H9 (cell line): ENCODE results near the gene MYLK3. TPM values are rescaled to one million over a fixed set of nuclear protein-coding genes. Genes with fewer than 3 reads are reported as not detected.

Source experiments
- DNase-seq: peaks from one replicate; pipeline ENCODE4 v3.0.0-alpha.2; 2017
- H2AFZ ChIP-seq: one replicate; pipeline ENCODE4 v1.6.1; 2013; ENCODE audit warnings: mild to moderate bottlenecking, low read length, control low read depth, moderate library complexity
- H2AK5ac ChIP-seq: 2 replicates; pipeline ENCODE4 v1.6.1; 2013; ENCODE audit warnings: low read length, control low read depth, mixed read lengths; ENCODE audit not compliant: insufficient read length
- H2BK120ac ChIP-seq: one replicate; pipeline ENCODE4 v1.6.1; 2013; ENCODE audit warnings: low read depth, mild to moderate bottlenecking, low read length, control low read depth, inconsistent platforms; ENCODE audit not compliant: poor library complexity, severe bottlenecking
- H2BK12ac ChIP-seq: 2 replicates; pipeline ENCODE4 v1.6.1; 2013; ENCODE audit warnings: low read length, control low read depth, mixed read lengths, low read depth; ENCODE audit not compliant: insufficient read length
- H2BK15ac ChIP-seq: 2 replicates; pipeline ENCODE4 v1.6.1; 2013; ENCODE audit warnings: low read depth, low read length, control low read depth
- H2BK20ac ChIP-seq: one replicate; pipeline ENCODE4 v1.6.1; 2013; ENCODE audit warnings: low read depth, mild to moderate bottlenecking, low read length, control low read depth, inconsistent platforms; ENCODE audit not compliant: poor library complexity, severe bottlenecking
- H2BK5ac ChIP-seq: 2 replicates; pipeline ENCODE4 v1.6.1; 2013; ENCODE audit warnings: low read length, control low read depth, mixed read lengths; ENCODE audit not compliant: insufficient read length
- H3K14ac ChIP-seq: 2 replicates; pipeline ENCODE4 v1.6.1; 2013; ENCODE audit warnings: low read length, control low read depth; ENCODE audit not compliant: insufficient read depth
- H3K18ac ChIP-seq: 2 replicates; pipeline ENCODE4 v1.6.1; 2013; ENCODE audit warnings: low read depth, mild to moderate bottlenecking, mixed read lengths, low read length, control low read depth; ENCODE audit not compliant: insufficient read length
- H3K23ac ChIP-seq: 2 replicates; pipeline ENCODE4 v1.6.1; 2013; ENCODE audit warnings: low read length, control low read depth, mixed read lengths, low read depth; ENCODE audit not compliant: insufficient read length
- H3K23me2 ChIP-seq: 2 replicates; pipeline ENCODE4 v1.6.1; 2013; ENCODE audit warnings: low read depth, mild to moderate bottlenecking, mixed read lengths, low read length, control low read depth; ENCODE audit not compliant: insufficient read length, poor library complexity, severe bottlenecking
- H3K27ac ChIP-seq: 2 replicates; pipeline ENCODE4 v1.5.1; 2013; ENCODE audit warnings: low read length, control low read depth, mixed read lengths, low read depth; ENCODE audit not compliant: insufficient read length
- H3K27me3 ChIP-seq: 2 replicates; pipeline ENCODE4 v1.6.1; 2013; ENCODE audit warnings: low read length, control low read depth, inconsistent platforms; ENCODE audit not compliant: insufficient read depth
- H3K4ac ChIP-seq: 2 replicates; pipeline ENCODE4 v1.6.1; 2013; ENCODE audit warnings: low read depth, mild to moderate bottlenecking, control low read depth, inconsistent platforms, low read length, moderate library complexity
- H3K4me1 ChIP-seq: 2 replicates; pipeline ENCODE4 v1.6.1; 2013; ENCODE audit warnings: low read length, control low read depth, inconsistent platforms; ENCODE audit not compliant: insufficient read depth
- H3K4me2 ChIP-seq: 2 replicates; pipeline ENCODE4 v1.6.1; 2013; ENCODE audit warnings: low read length, control low read depth, mixed read lengths; ENCODE audit not compliant: insufficient read length, insufficient read depth
- H3K56ac ChIP-seq: 2 replicates; pipeline ENCODE4 v1.6.1; 2013; ENCODE audit warnings: low read depth, mild to moderate bottlenecking, mixed read lengths, low read length, control low read depth; ENCODE audit not compliant: insufficient read length
- H3K79me1 ChIP-seq: 2 replicates; pipeline ENCODE4 v1.6.1; 2013; ENCODE audit warnings: low read depth, mild to moderate bottlenecking, moderate library complexity, low read length, control low read depth, inconsistent platforms; ENCODE audit not compliant: insufficient read depth, poor library complexity, severe bottlenecking
- H3K79me2 ChIP-seq: 2 replicates; pipeline ENCODE4 v1.6.1; 2013; ENCODE audit warnings: low read length, control low read depth, inconsistent platforms; ENCODE audit not compliant: insufficient read depth
- H3K9ac ChIP-seq: 2 replicates; pipeline ENCODE4 v1.6.1; 2013; ENCODE audit warnings: low read length, control low read depth, mixed read lengths; ENCODE audit not compliant: insufficient read length; ENCODE audit errors: extremely low read depth
- H3K9me3 ChIP-seq: one replicate; pipeline ENCODE4 v1.6.1; 2013; ENCODE audit warnings: low read depth, low read length, inconsistent platforms; ENCODE audit not compliant: control insufficient read depth
- H3T11ph ChIP-seq: one replicate; pipeline ENCODE4 v1.6.1; 2013; ENCODE audit warnings: mild to moderate bottlenecking, low read length, control low read depth, inconsistent platforms
- H4K20me1 ChIP-seq: one replicate; pipeline ENCODE4 v1.6.1; 2013; ENCODE audit not compliant: control insufficient read depth, insufficient read length, insufficient read depth
- H4K5ac ChIP-seq: 2 replicates; pipeline ENCODE4 v1.6.1; 2013; ENCODE audit warnings: low read depth, mild to moderate bottlenecking, mixed read lengths, low read length, control low read depth; ENCODE audit not compliant: insufficient read length
- H4K8ac ChIP-seq: replicated peaks from 2 replicates; pipeline ENCODE4 v1.6.1; 2013; ENCODE audit warnings: low read length, control low read depth, mixed read lengths, low read depth; ENCODE audit not compliant: insufficient read length
- H4K91ac ChIP-seq: 2 replicates; pipeline ENCODE4 v1.6.1; 2013; ENCODE audit warnings: low read depth, mild to moderate bottlenecking, moderate library complexity, mixed read lengths, low read length, control low read depth; ENCODE audit not compliant: insufficient read length
- H3K27ac Mint-ChIP-seq, 3 experiments: 2 replicates in 2 of 3; 3 replicates in 1 of 3; pipeline ENCODE4 v1.8.0; 2020 to 2021; ENCODE audit warnings: mixed read lengths in 3 of 3, mild to moderate bottlenecking in 1 of 3, moderate library complexity in 1 of 3
- H3K27me3 Mint-ChIP-seq: 2 replicates; pipeline ENCODE4 v1.8.0; 2021; ENCODE audit warnings: low read depth, mild to moderate bottlenecking, moderate library complexity, mixed read lengths
- H3K36me3 Mint-ChIP-seq, 3 experiments: 2 replicates in 2 of 3; 3 replicates in 1 of 3; pipeline ENCODE4 v1.8.0; 2020 to 2021; ENCODE audit warnings: low read depth in 3 of 3, mixed read lengths in 3 of 3; ENCODE audit not compliant: insufficient read depth in 1 of 3
- H3K4me1 Mint-ChIP-seq, 2 experiments: 2 replicates each; pipeline ENCODE4 v1.8.0; 2020; ENCODE audit warnings: mixed read lengths in 2 of 2
- H3K4me3 Mint-ChIP-seq, 2 experiments: 2 replicates in 1 of 2; 3 replicates in 1 of 2; pipeline ENCODE4 v1.8.0; 2020 to 2021; ENCODE audit warnings: mild to moderate bottlenecking in 2 of 2, mixed read lengths in 2 of 2, moderate library complexity in 1 of 2
- H3K9me3 Mint-ChIP-seq, 2 experiments: 2 replicates in 1 of 2; 3 replicates in 1 of 2; pipeline ENCODE4 v1.8.0; 2020; ENCODE audit warnings: mild to moderate bottlenecking in 2 of 2, mixed read lengths in 2 of 2, moderate library complexity in 1 of 2
- CTCF ChIP-seq: fragments of 200-600 bp; sonication (generic); conservative IDR thresholded peaks from 3 replicates; pipeline ENCODE4 v1.8.0; 2021; ENCODE audit warnings: antibody characterized with exemption, mild to moderate bottlenecking
- WGBS: extraction: QIAGEN DNeasy Blood & Tissue Kit; methylation state at CpG from one replicate; pipeline ENCODE4 v1.1.7; 2013; ENCODE audit warnings: missing lambda C conversion rate, low lambda C conversion rate, mixed read lengths; ENCODE audit not compliant: insufficient read length; ENCODE audit errors: extremely low coverage; 5-methylcytosine and 5-hydroxymethylcytosine counted together
- total RNA-seq: library from RNA; stranded (reverse); gene quantifications from 2 replicates; pipeline ENCODE4 v1.2.1, GENCODE V29; 2021

Gene MYLK3
- total RNA-seq, 1 experiment from 2014 or later = 0.90 TPM

- no peak for DNase-seq
- Histone ChIP-seq H3K27ac (no peak overlapping the region), H4K8ac (no peak overlapping the region), H4K5ac (no peak overlapping the region), H2BK120ac (no peak overlapping the region), H3K23me2 (no peaks in the 10 kb centered on the region), H3K56ac (no peak overlapping the region), H3K9ac (no peak overlapping the region), H3T11ph (no peak overlapping the region), H2AFZ (no peak overlapping the region), H3K4me1 (no peaks in the 10 kb centered on the region), H3K9me3 (no peaks in the 10 kb centered on the region), H3K14ac (no peak overlapping the region), H2AK5ac (no peak overlapping the region), H3K18ac (no peak overlapping the region), H3K4me2 (no peak overlapping the region), H4K20me1 (no peaks in the 10 kb centered on the region), H2BK12ac (no peak overlapping the region), H3K79me2 (no peaks in the 10 kb centered on the region), H3K27me3 (no peaks in the 10 kb centered on the region), H2BK20ac (no peak overlapping the region), H2BK5ac (no peak overlapping the region), H3K23ac (no peak overlapping the region), H3K4ac (no peak overlapping the region), H3K79me1 (no peaks in the 10 kb centered on the region), H2BK15ac (no peak overlapping the region), H4K91ac (no peak overlapping the region)
- Mint-ChIP-seq H3K9me3 (no peaks in the 10 kb centered on the region), H3K27ac (0 out of 7 replicates have a peak overlapping the region, but pooled peaks of 1 of the 3 experiments have one; percentile 16), H3K27me3 (no peaks in the 10 kb centered on the region), H3K36me3 (no peaks in the 10 kb centered on the region; a peak in 1 of 7 replicates), H3K4me1 (no peaks in the 10 kb centered on the region), H3K4me3 (no peak overlapping the region)
- no CpG with 5 or more reads among the region's 7 CpGs for WGBS
- TF ChIP-seq CTCF = no peak
These were observed 33.1 kb downstream of the MYLK3 start for GRCh38 chr16:46714797-46715591.
